BJ (cell line): Measurements from ENCODE around the gene IRS2. TPM values are rescaled to one million over a fixed set of nuclear protein-coding genes. Genes with fewer than 3 reads are reported as not detected.

ENCODE experiments used
- CTCF ChIA-PET: fragments of 350-600 bp; formaldehyde crosslinking; extraction: SDS; loops from one replicate; lab custom pipeline; 2021; ENCODE audit warnings: antibody characterized with exemption, inconsistent platforms; lab: Yijun Ruan, JAX
- POLR2A ChIA-PET: fragments of 300-600 bp; sonication (Branson Sonifier 250); formaldehyde crosslinking; extraction: SDS; loops from one replicate; lab custom pipeline; 2021; ENCODE audit warnings: antibody characterized with exemption; lab: Charles Lee
- DNase-seq: peaks from one replicate; pipeline ENCODE4 v3.0.0-alpha.2; 2011; ENCODE audit warnings: low read depth
- H3K27me3 ChIP-seq: 2 replicates; pipeline ENCODE4 v1.6.0; 2011; ENCODE audit warnings: low read length; ENCODE audit not compliant: control insufficient read depth, insufficient read depth
- H3K36me3 ChIP-seq: 2 replicates; pipeline ENCODE4 v1.5.1; 2011; ENCODE audit warnings: low read length; ENCODE audit not compliant: control insufficient read depth, insufficient read depth
- H3K4me3 ChIP-seq: 2 replicates; pipeline ENCODE4 v1.5.1; 2011; ENCODE audit warnings: low read depth, mild to moderate bottlenecking, control low read depth, low read length
- CTCF ChIP-seq: IDR thresholded peaks from 2 replicates; pipeline ENCODE4 v1.5.1; 2011; ENCODE audit warnings: low read depth, mild to moderate bottlenecking, control low read depth, inconsistent platforms, low read length, moderate library complexity; ENCODE audit not compliant: insufficient read depth
- polyA plus RNA-seq: library from polyadenylated mRNA; depleted of rRNA; stranded (reverse); fragments of >200 nt; gene quantifications from 2 replicates; pipeline ENCODE4 v1.2.3, GENCODE V29; 2011

Gene IRS2
- polyA plus RNA-seq, 1 experiment = 1.3 TPM

- no peak for DNase-seq
- no peaks in the 10 kb centered on the region for H3K36me3 ChIP-seq
- no peak for TF ChIP-seq CTCF
- ChIA-PET POLR2A (no interaction called here), CTCF (interaction anchor here (0.7 to 1.9 kb wide), 2 partner anchors 11 to 17 kb away, joined by 3 to 5 read pairs; no protein-coding TSS in a partner anchor)
- no peak overlapping the region for H3K4me3 ChIP-seq
- H3K27me3 ChIP-seq = peaks cover 4% of the 10 kb centered on the region
Measured at GRCh38 chr13:109707742-109708617, 78.4 kb downstream of the IRS2 start.

- Histone ChIP-seq H3K36me3 (no peaks in the 10 kb centered on the region), H3K27me3 (peaks cover 4% of the 10 kb centered on the region), H3K4me3 (no peak overlapping the region)
- DNase-seq = no peak
- CTCF ChIA-PET = interaction anchor here (1.9 kb wide), 1 partner anchor 11 kb away, joined by 5 read pairs; no protein-coding TSS in a partner anchor
- POLR2A ChIA-PET = no interaction called here
- TF ChIP-seq CTCF = no peak
Measured at GRCh38 chr13:109707044-109707741, 79.2 kb downstream of the IRS2 start.

GRCh38 chr13:109706015-109706715, 80.2 kb downstream of the IRS2 start:
- H3K36me3 ChIP-seq = no peaks in the 10 kb centered on the region
- TF ChIP-seq CTCF = no peak
- H3K4me3 ChIP-seq = no peak overlapping the region
- CTCF ChIA-PET = interaction anchor here (0.6 to 1.0 kb wide), 3 partner anchors 10 to 289 kb away, joined by 4 read pairs; no protein-coding TSS in a partner anchor
- no peak for DNase-seq
- H3K27me3 ChIP-seq = peaks cover 4% of the 10 kb centered on the region
- POLR2A ChIA-PET = interaction anchor here (0.6 kb wide), 1 partner anchor 736 kb away, joined by 15 read pairs; no protein-coding TSS in a partner anchor

- DNase-seq = no peak
Measured at GRCh38 chr13:109704771-109705635, 81.4 kb downstream of the IRS2 start.

More at GRCh38 chr13:109704771-109705635, 81.4 kb downstream of the IRS2 start:
- no peaks in the 10 kb centered on the region for H3K36me3 ChIP-seq
- ChIA-PET CTCF (interaction anchor here (0.6 to 1.0 kb wide), 3 partner anchors 9 to 48 kb away, joined by 3 to 4 read pairs (median 4); no protein-coding TSS in a partner anchor), POLR2A (no interaction called here)
- H3K4me3 ChIP-seq = no peak overlapping the region
- peaks cover 4% of the 10 kb centered on the region for H3K27me3 ChIP-seq
- no peak for TF ChIP-seq CTCF
